NCI-H748 (cell line): ENCODE data around the gene ADH1A.
"Not testable (repeated sequence)": the region's sequence is repeated elsewhere in the genome, so short reads cannot be mapped to it uniquely, and the experiment has no call there.

Experiments used
- DNase-seq: peaks from one replicate; lab custom pipeline; 2025; ENCODE audit not compliant: unreplicated experiment; lab: John Stamatoyannopoulos, UW

ADH1A gene

GRCh38 chr4:99290848-99291786, at the start of gene ADH1A:
TSS of gene ADH1A (minus strand) at chr4:99290985. CDS start at chr4:99290914, 71 bp downstream.
- no peak for DNase-seq

DNA sequence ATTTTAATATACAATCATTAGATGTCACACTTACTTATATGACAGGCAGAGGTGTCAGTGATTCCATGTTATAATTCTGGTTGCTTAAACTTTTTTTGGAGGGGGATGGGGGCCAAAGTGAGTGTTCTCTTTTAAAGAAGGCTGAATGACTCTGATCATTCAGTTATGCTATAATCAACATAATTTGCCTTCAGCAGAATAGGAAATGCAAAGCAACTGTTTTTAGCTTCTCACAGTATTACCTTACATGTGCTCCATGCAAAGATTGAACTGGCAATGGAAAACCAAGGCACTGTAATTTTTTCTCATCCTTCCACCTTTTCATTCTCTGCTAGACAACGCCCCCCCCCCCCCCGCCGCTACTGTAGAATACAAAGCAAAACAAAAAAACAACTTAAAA, 48.4 kb upstream of the ADH1A start:
- no peak for DNase-seq

DNA sequence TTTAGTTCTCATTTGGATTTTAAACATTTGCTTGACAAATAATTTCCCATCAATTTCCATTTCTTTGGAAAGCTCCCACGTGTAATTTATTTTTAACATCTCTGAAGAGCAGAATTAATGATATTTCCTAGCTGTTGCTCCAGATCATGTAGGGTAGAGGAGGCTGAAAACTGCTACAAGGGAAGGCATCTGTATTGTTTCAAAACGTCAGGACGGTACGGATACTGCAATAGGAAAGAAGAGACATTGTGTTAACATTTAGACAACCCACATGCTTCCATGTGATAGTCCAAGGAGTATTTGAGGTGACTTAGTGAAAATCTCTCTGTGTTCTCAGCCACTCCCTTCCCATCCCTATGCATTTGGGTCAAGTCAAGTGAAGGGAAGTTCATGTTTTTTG, 45.8 kb upstream of the ADH1A start:
- no peak for DNase-seq

DNA sequence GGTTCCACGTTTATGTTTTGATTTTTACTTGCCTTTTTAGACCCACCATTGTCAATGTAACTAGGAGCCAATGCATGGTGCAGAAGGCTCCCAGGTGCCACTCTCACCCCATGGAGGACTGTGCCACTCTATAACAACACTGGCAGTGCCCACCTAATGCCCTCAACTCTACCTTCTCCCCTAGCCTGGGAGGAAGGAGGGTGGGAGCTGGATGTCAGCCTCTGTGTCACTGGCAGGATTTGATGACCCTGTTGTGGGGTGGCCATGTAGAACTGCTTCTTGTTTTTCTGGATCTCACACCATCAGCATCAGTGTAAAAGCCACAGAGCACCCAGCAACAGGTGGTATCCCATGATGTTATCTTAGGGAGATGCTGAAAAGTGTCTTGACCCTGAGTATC, 44.1 kb upstream of the ADH1A start:
- no peak for DNase-seq

DNA sequence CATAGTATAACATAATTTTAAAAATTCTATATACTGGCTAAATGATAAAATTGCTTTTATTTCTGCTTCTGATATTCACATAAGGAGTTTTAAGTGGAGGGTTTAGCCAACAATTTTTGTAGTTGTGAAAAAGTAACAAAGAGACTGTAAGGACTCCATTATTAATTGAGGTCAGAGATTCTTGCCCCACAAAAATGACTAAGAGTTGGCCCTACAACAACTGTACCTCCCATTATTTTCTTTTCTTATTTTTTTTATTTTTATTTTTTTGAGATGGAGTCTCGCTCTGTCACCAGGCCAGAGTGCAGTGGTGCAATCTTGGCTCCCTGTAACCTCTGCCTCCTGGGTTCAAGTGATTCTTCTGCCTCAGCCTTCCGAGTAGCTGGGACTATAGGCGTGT, 39.9 kb upstream of the ADH1A start:
- no peak for DNase-seq

DNA sequence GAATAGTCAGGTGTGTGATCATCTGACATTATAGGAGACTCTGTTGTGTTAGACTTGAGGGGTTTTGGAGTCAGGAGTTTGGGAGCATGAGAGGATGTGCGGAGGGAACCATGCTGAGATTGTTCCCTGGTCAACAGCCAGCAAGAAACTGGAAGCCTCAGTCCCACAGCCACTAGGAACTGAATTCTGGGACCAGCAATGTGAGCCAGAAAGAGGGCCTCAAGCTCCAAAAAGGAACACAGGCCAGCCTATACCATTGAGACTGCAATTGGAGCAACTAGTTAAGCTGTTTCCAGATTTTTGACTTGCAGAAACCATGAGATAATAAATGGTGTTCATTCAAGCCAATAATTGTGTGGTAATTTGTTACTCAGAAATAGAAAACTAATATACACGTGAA, 39.1 kb upstream of the ADH1A start:
- no peak for DNase-seq

GRCh38 chr4:99324979-99325378, 34.2 kb upstream of the ADH1A start:
- no peak for DNase-seq

DNA sequence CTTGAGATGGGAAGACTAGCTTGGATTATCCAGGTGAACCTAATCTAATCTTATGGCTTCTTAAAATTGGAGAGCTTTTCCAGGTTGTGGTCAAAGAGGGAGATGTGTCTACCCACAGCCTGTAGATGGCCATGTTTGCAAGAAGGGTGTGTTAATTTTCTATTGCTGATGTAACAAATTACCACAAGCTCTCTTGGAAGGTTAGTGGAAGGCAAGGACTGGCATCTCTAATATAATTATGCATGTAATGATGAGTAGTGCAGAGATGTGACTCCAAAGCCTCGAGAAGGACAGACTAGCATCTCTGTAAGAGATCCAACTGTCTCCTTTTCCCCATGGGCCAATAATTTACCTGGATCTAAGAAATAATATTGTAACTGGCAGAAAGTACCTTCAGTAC, 33.6 kb upstream of the ADH1A start:
- DNase-seq: no peak

- DNase-seq: no peak
Observed at GRCh38 chr4:99323756-99324155, 33.0 kb upstream of the ADH1A start.

DNA sequence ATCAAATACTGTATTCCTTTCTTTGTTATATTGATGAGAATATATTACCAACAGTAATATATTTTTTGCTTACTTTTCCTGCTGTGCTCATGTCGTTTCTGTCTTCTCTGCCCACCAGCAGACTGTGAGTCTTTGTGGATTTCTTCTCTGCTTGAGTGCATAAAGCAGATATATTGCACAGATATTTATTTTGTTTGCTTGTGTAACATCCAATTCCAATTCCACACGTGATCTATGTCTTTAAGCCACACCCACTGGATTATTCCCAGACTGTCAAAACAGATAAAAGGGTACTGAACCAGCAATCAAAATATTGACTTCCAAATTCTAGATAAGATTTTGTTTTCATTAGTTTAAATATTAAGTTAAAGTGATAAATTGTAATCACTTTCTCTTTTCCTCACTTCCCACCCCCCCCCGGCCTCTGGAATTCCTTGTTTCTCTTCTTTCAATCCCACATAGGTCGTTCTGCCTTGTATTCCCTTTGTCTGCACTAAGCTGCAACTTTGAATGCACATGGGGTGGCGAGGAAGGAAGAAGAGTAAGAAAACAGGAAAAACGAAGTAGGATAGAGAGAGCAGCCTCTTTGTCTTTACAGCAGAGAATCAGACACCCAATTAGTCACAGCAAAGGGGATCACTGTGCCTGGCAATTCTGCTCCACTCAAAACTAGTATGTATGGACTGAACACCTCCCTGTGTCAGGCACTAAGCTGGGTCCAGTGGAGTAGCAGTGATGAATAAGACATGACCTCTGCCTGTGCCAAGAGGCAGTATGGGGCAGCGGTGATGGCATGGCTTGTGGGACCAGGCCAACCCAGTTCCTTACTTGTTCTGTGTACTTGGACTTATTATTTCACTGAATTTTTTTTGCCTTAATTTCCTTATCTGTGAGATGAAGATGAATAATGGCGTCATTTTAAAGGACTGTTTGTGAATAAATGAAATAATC, 30.7 kb upstream of the ADH1A start, which contains the start of gene ADH1B:
TSS of gene ADH1B (minus strand) at position 161 of the 951 bp plus-strand sequence. CDS start at position 91, 70 bp downstream.
- no peak for DNase-seq

DNA sequence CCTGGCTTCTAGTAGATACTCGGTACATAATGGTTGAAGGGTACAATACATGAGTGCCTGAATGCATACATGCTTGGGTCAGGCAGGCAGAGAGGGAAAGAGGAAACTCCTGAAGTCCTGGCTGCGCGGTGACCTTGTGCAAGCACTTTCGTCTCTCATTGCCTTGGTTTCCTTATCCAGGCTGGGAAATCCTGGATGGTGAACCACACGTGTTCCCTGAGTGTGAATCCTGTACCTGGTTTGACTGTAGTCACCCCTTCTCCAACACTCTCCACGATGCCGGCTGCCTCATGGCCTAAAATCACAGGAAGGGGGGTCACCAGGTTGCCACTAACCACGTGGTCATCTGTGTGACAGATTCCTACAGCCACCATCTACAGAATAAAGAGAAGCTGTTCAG, 27.0 kb upstream of the ADH1A start:
- DNase-seq: not testable (repeated sequence)

DNA sequence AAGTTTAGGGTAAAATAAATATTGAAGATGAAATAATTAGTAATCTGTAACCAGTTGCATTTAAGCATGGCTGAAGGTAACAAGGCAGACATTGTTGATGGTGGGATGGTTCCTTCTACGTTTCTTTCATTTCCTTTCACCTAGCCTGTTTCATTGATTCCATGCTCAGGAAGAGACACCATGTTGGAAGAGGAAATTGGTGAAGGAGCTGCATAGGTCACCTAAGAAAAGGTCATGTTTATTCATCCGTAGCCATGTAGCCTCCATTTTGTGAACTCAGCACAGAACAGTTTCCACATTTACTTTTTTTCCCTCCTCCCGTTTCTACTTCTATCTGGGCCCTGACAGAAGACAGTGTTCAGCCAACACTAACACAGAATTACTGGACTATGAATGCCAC, 26.6 kb upstream of the ADH1A start:
- DNase-seq: no peak

DNA sequence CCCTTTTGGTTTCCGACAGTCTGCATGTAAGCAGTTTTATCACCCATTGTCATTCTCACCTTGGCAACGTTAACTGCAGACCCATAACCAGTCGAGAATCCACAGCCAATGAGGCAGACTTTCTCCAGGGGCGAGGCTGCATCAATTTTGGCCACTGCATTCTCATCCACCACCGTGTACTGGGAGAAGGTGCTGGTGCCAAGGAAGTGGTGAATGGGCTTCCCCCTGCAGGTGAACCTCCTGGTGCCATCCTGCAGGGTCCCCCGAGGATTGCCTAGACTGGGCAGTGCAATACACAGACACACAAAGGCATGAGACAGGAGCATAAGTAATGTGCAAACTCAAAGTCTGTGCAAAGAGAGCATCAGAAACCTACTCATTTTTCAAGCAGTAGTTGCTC, 25.1 kb upstream of the ADH1A start:
- DNase-seq: no peak

DNA sequence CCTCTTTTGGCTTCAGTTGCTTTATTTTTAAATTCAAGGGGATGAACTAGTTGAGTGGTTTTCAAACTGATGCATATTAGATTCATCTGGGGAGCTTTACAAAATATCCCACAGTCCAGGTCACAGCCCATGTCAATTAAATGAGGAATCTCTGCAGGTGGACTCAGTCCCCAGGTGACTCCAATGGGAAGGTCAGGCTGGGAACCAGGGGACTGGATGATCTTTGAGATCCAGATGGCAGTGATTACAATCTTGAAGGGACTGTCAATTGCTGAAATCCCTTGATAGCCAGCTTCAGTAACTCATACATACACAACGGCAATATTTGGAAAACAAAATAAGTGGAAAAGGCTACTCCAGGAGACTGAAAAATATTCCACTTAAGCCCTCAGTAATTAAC, 23.4 kb upstream of the ADH1A start:
- no peak for DNase-seq

DNA sequence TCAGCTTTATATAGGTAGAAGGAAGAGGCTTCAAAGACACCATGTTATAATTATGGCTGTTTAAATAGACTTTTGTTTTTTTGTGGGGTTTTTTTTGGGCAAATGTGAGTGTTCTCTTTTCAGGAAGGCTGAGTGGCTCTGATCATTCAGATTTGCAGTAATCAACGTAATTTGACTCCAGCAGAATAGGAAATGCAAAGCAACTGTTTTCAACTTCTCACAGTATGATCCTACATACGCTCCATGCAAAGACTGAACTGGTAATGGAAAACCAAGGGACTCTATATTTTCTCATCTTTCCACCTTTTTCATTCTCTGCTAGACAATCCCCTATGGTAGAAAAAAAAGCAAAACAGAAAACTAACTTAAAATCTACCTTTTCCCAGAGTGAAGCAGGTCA, 19.6 kb upstream of the ADH1A start:
- no peak for DNase-seq

DNA sequence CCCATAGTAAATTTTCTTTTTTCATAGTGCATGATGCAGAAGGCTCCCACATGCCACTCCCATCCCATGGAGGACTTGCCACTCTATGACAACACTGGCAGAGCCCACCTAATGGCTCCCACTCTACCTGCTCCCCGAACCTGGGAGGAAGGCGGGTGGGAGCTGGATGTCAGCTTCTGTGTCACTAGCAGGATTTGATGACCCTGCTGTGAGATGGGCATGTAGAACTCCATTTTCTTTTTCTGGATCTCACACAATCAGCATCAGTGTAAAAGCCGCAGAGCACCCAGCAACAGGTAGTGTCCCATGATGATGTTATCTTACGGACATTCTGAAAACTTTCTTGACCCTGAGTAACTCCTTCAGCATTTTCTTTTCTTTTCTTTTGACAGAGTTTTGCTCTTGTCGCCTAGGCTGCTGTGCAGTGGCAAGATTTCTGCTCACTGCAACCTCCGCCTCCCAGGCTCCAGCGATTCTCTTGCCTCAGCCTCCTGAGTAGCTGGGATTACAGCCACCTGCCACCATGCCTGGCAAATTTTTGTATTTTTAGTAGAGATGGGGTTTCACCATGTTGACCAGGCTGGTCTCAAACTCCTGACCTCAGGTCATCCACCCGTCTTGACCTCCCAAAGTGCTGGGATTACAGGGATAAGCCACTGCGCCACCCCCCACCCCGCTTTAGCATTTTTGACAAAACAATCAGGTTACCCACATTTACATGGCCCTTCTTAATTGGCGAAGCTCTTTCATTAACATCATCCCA, 15.0 kb upstream of the ADH1A start:
- DNase-seq: no peak

DNA sequence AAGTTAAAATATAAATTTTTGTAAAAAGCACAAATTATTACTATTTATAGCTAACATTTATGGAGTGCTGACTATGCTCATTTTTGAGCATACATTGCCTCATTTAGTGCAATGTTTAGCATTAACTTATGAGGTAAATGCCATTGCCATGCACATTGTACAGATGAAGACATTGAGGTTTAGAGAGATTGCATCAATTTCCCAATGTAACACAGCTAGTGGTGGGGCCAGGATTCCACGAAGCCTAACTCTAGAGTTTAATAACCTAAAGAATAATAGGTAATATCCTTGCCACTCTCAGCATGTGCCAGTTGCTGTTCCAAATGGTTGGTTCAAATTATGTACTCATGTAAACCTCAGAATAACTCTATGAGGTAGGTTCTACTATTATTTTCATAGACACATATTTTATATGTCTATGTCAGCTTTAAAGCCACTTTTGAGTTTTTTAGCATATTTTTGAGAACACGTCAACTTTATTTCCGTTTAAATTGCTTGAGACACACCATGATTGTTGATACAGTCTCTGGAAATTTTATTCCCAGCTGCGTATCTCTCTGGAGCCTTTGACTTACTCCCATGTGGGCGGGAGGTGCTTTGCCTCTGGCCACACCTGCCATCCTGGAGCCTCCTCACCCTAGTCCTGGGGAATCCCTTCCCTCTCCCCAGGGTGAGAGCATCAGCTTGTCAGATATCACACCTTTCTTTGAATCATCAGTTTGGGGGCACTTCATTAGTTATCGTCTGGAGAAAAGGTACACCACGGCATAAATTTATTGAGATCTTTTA, 10.8 kb upstream of the ADH1A start:
- no peak for DNase-seq

DNA sequence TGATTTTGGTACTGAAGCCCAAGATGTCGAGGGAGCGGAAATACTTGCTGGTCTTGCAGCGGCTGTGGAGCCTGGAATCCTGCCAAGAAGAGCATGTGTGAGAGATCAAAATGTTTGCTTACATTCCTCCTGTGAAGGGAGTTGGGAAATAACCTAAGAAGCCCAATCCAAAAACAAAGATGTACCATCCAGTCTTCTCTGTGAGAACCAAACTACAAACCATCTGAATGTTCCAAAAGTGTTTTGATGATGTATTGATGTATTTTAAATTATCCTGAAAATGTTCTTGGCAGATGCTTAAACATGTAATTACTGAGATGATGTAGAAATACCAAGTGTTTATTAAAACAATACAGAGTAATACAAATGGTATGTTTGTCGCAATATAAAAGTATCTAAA, 10.1 kb upstream of the ADH1A start:
- peak; percentile 42 for DNase-seq

DNA sequence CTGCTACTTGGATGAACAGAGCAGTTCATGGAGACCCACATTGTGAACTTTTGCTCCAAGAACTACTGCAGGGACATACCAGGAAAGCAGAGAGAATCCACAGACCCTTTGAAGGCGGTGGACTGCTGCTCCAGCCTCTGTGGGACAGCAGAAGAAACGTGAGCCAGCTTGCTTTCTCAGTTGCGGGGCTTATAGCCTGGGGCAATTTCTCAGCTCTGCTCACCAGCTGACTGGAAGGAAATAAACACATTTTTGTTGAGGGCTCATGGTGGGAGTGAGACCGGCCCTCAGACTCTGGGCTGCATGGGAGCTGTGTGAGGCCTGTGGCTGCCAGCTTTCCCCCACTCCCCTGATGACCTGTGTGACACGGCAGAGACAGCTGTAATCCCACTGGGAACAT, 2.6 kb upstream of the ADH1A start:
- DNase-seq: no peak

- no peak for DNase-seq
Observed at GRCh38 chr4:99285387-99285786, 5.4 kb downstream of the ADH1A start.
